MM.1S (cell line): ENCODE measurements around the gene NEK5.

Experiments used
- DNase-seq: peaks from one replicate; pipeline ENCODE4 v3.0.0-alpha.2; 2015
- H2AFZ ChIP-seq: fragments of 300-600 bp; sonication (generic); 2 replicates; pipeline ENCODE4 v1.6.0; 2016; ENCODE audit warnings: antibody characterized with exemption, low read length
- H3F3A ChIP-seq: fragments of 300-600 bp; sonication (generic); 2 replicates; pipeline ENCODE4 v1.6.1; 2016; ENCODE audit warnings: mild to moderate bottlenecking, antibody characterized with exemption, low read length, moderate library complexity, mixed read lengths; ENCODE audit not compliant: insufficient read depth
- H3K27ac ChIP-seq: fragments of 300-600 bp; sonication (generic); 2 replicates; pipeline ENCODE4 v1.5.1; 2016; ENCODE audit warnings: mild to moderate bottlenecking, low read length
- H3K27me3 ChIP-seq: fragments of 300-600 bp; sonication (generic); replicated peaks from 2 replicates; pipeline ENCODE4 v1.6.0; 2016; ENCODE audit warnings: low read length; ENCODE audit not compliant: insufficient read depth
- H3K36me3 ChIP-seq: fragments of 300-600 bp; sonication (generic); replicated peaks from 2 replicates; pipeline ENCODE4 v1.6.1; 2016; ENCODE audit warnings: mild to moderate bottlenecking, low read length, mixed read lengths; ENCODE audit not compliant: insufficient read depth
- H3K4me1 ChIP-seq: fragments of 300-600 bp; sonication (generic); 2 replicates; pipeline ENCODE4 v1.6.1; 2016; ENCODE audit warnings: low read length, mixed read lengths
- H3K4me2 ChIP-seq: fragments of 300-600 bp; sonication (generic); 2 replicates; pipeline ENCODE4 v1.6.0; 2016; ENCODE audit warnings: low read depth, low read length
- H3K4me3 ChIP-seq: fragments of 300-600 bp; sonication (generic); 2 replicates; pipeline ENCODE4 v1.5.1; 2016; ENCODE audit warnings: low read length, mixed read lengths
- H3K79me2 ChIP-seq: fragments of 300-600 bp; sonication (generic); 2 replicates; pipeline ENCODE4 v1.6.1; 2016; ENCODE audit warnings: mixed run types, low read length, mixed read lengths
- H3K9ac ChIP-seq: fragments of 300-600 bp; sonication (generic); 2 replicates; pipeline ENCODE4 v1.6.1; 2016; ENCODE audit warnings: low read length, mixed read lengths
- H3K9me2 ChIP-seq: fragments of 300-600 bp; sonication (generic); replicated peaks from 2 replicates; pipeline ENCODE4 v1.6.1; 2016; ENCODE audit warnings: mild to moderate bottlenecking, low read length, mixed read lengths; ENCODE audit not compliant: insufficient read depth
- H3K9me3 ChIP-seq: fragments of 300-600 bp; sonication (generic); replicated peaks from 2 replicates; pipeline ENCODE4 v1.6.1; 2016; ENCODE audit warnings: mild to moderate bottlenecking, low read length, mixed read lengths; ENCODE audit not compliant: insufficient read depth
- H4K20me1 ChIP-seq: fragments of 300-600 bp; sonication (generic); 2 replicates; pipeline ENCODE4 v1.6.1; 2016; ENCODE audit warnings: mild to moderate bottlenecking, low read length, moderate library complexity, mixed read lengths; ENCODE audit not compliant: insufficient read depth
- CTCF ChIP-seq: fragments of 300-600 bp; sonication (generic); IDR thresholded peaks from 2 replicates; pipeline ENCODE4 v1.5.1; 2016; ENCODE audit warnings: antibody characterized with exemption, low read length, mixed read lengths
- EZH2 ChIP-seq: fragments of 300-600 bp; sonication (generic); optimal IDR thresholded peaks from 2 replicates; pipeline ENCODE3; 2017; ENCODE audit warnings: low read depth, mild to moderate bottlenecking, antibody characterized with exemption, low read length, mixed read lengths
- EZH2phosphoT487 ChIP-seq: fragments of 300-600 bp; sonication (generic); IDR thresholded peaks from 2 replicates; pipeline ENCODE4 v1.6.1; 2018; ENCODE audit warnings: antibody characterized with exemption, low read length

NEK5 gene

DNA sequence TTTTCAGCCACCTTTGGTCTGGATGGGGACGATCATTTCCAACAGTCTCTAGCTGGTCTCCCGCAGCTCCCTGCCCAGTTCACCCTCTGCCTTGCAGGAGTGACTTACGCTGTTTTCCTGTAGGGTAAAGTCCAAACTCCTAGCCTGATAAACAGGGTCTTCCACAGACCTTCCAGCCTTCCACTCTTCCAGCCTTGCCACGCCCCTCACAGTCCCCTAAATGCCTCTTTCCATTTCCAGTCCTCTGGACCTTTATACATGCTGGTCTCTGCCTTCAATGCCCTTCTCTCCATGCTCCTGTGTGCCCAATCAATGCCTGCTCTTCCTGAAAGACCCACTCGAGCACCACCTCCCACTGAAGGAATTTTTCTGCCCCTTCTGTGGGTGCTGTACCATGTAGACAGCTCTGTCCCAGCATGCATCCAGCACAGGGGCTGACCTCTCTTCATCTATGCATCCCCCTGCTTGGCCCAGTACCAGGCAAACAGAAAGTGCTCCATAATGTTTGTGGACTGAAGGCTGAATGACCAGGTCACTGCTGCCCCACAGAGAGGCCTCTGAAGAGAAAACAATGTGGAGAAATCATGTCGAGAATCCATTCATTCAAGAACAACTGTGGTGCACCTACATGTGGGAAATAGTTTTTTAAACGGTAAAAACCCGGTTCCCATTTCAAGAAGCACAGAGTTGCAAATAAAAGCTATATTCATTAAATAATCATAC lies 122.2 kb downstream of the NEK5 start:
- H3K79me2 ChIP-seq, result no peaks in the 10 kb centered on the region
- no peaks in the 10 kb centered on the region for H3K36me3 ChIP-seq
- no peaks in the 10 kb centered on the region for H3K9me3 ChIP-seq
- no peak overlapping the region for H3K4me2 ChIP-seq
- peaks cover 4% of the 10 kb centered on the region; the same call in 1 of the 2 replicates for H3K27me3 ChIP-seq
- no peaks in the 10 kb centered on the region for H3F3A ChIP-seq
- no peak for TF ChIP-seq EZH2phosphoT487
- TF ChIP-seq EZH2, result no peak
- TF ChIP-seq CTCF, result no peak
- H4K20me1 ChIP-seq, result no peaks in the 10 kb centered on the region
- no peak overlapping the region for H3K4me3 ChIP-seq
- no peaks in the 10 kb centered on the region for H3K9me2 ChIP-seq
- H3K4me1 ChIP-seq, result no peaks in the 10 kb centered on the region
- no peak for DNase-seq
- no peak overlapping the region for H3K27ac ChIP-seq
- H2AFZ ChIP-seq, result no peak overlapping the region
- no peak overlapping the region for H3K9ac ChIP-seq

DNA sequence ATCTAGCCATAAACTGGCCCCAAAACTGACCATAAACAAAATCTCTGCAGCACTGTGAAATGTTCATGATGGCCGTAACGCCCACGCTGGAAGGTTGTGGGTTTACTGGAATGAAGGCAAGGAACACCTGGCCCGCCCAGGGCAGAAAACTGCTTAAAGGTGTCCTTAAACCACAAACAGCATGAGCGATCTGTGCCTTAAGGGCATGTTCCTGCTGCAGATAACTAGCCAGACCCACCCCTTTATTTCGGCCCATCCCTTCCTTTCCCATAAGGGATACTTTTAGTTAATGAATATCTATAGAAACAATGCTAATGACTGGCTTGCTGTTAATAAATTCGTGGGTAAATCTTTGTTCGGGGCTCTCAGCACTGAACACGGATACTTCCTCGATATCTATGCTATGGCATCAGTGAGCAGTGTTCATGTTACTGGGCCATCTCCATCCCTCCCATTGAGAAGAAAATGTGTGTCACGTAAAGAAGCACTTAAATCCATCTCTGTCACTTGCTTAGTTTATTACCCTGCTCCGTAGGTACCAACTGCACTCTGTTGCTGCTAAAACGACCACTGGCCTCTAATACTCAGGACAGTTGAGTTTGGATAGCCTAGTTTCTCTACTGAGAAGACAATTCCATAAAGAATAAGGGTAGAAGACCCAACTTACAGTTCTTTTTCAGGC lies 122.9 kb downstream of the NEK5 start:
- Histone ChIP-seq H3K4me1 (no peaks in the 10 kb centered on the region), H3K4me3 (no peak overlapping the region), H3K27me3 (peaks cover 4% of the 10 kb centered on the region; the same call in 1 of the 2 replicates), H3F3A (no peaks in the 10 kb centered on the region), H3K36me3 (no peaks in the 10 kb centered on the region), H3K79me2 (no peaks in the 10 kb centered on the region), H4K20me1 (no peaks in the 10 kb centered on the region), H3K9me3 (no peaks in the 10 kb centered on the region), H3K9ac (no peak overlapping the region), H2AFZ (no peak overlapping the region), H3K9me2 (no peaks in the 10 kb centered on the region), H3K27ac (no peak overlapping the region), H3K4me2 (no peak overlapping the region)
- TF ChIP-seq CTCF (no peak), EZH2phosphoT487 (no peak), EZH2 (no peak)
- no peak for DNase-seq

- Histone ChIP-seq H3K4me3 (no peak overlapping the region), H3K4me1 (no peaks in the 10 kb centered on the region), H3K79me2 (no peaks in the 10 kb centered on the region), H3F3A (no peaks in the 10 kb centered on the region), H3K27ac (no peak overlapping the region), H4K20me1 (no peaks in the 10 kb centered on the region), H3K27me3 (no peaks in the 10 kb centered on the region), H3K9ac (no peak overlapping the region), H3K4me2 (no peak overlapping the region), H3K9me3 (no peaks in the 10 kb centered on the region), H3K9me2 (no peaks in the 10 kb centered on the region), H3K36me3 (no peaks in the 10 kb centered on the region), H2AFZ (no peak overlapping the region)
- DNase-seq, result no peak
- TF ChIP-seq EZH2 (no peak), EZH2phosphoT487 (no peak), CTCF (no peak)
Measured at GRCh38 chr13:52004511-52005170, 124.2 kb downstream of the NEK5 start.
